GM23248 (cell line): ENCODE results near the gene ACER1.

Experiments used
- EZH2 ChIP-seq: fragments of 200-600 bp; sonication (generic); IDR thresholded peaks from 2 replicates; pipeline ENCODE4 v1.6.1; 2018; ENCODE audit warnings: antibody characterized with exemption, mild to moderate bottlenecking; ENCODE audit not compliant: insufficient read depth, poor library complexity, severe bottlenecking
- EZH2phosphoT487 ChIP-seq: fragments of 200-600 bp; sonication (generic); IDR thresholded peaks from 2 replicates; pipeline ENCODE4 v1.6.1; 2018; ENCODE audit warnings: antibody characterized with exemption, moderate library complexity, mild to moderate bottlenecking, low read depth; ENCODE audit not compliant: insufficient read depth

DNA sequence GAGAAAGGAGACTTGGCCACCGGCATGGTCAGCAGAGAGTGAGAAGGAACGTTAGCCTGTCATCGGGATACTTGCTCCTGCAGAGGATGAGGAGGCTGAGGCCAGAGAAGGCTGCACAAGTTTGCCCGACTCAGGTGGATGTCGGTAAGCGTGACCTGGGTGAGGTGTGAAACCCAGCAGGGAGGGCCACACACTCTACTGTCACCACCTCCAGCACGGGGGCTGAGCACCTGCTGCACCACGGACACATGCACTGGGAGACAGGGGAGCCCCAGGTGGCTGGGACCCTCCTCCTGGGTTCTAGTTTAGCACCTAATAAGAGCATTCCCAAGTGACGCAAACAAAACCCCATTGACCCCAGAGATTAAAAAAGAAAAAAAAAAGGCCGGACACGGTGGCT lies 70.9 kb downstream of the ACER1 start:
- TF ChIP-seq EZH2 (no peak), EZH2phosphoT487 (no peak)
